ENCODE data around the gene ZNF423. TPM values are rescaled to one million over a fixed set of nuclear protein-coding genes. Genes with fewer than 3 reads are reported as not detected.
A peak's percentile ranks its signal among the peaks of the same experiment; 100 is the strongest.

The ZNF423 gene
- total RNA-seq, 1 donor from 2014 or later = 10.7 TPM

DNA sequence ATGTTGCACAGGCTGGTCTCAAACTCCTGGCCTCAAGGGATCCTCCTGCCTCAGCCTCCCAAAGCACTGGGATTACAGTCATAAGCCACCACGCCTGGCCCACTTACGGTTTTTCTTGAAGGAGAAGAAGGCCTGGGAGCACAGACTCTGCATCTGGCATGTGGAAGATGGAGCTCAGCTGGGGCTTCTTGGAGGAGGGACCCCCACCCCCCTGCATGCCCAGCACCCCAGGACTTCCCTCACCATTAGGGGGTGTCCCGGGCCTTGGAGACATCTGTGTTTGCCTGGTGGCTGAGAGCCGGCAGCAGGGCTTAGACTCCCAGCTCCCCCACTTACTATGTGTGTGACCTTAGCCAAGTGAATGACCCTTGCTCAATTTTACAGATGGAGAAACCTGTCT, 204.7 kb downstream of the ZNF423 start:
- H3K4me1 ChIP-seq = no peaks in the 10 kb centered on the region
- intact Hi-C loops (cut with DNase I) = no loop called here
- no peak overlapping the region for H3K4me3 ChIP-seq
- H3K9me3 ChIP-seq = peaks cover 27% of the 10 kb centered on the region
- H3K27me3 ChIP-seq (ENCODE audit: low read depth) = no peaks in the 10 kb centered on the region
- no peak for ATAC-seq
- H3K27ac ChIP-seq = no peak overlapping the region
- no peaks in the 10 kb centered on the region for H3K36me3 ChIP-seq
- TF ChIP-seq, protein P1, sequence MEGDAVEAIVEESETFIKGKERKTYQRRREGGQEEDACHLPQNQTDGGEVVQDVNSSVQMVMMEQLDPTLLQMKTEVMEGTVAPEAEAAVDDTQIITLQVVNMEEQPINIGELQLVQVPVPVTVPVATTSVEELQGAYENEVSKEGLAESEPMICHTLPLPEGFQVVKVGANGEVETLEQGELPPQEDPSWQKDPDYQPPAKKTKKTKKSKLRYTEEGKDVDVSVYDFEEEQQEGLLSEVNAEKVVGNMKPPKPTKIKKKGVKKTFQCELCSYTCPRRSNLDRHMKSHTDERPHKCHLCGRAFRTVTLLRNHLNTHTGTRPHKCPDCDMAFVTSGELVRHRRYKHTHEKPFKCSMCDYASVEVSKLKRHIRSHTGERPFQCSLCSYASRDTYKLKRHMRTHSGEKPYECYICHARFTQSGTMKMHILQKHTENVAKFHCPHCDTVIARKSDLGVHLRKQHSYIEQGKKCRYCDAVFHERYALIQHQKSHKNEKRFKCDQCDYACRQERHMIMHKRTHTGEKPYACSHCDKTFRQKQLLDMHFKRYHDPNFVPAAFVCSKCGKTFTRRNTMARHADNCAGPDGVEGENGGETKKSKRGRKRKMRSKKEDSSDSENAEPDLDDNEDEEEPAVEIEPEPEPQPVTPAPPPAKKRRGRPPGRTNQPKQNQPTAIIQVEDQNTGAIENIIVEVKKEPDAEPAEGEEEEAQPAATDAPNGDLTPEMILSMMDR (IDR thresholded peaks at IDR 0.05) = no peak
- peak; percentile 21 for DNase-seq

- ATAC-seq = no peak
- Histone ChIP-seq H3K4me3 (no peak overlapping the region), H3K27me3 (ENCODE audit: low read depth) (no peaks in the 10 kb centered on the region), H3K27ac (no peak overlapping the region), H3K9me3 (peaks cover 33% of the 10 kb centered on the region), H3K36me3 (no peaks in the 10 kb centered on the region), H3K4me1 (no peaks in the 10 kb centered on the region)
- DNase-seq = no peak
- TF ChIP-seq, protein P1 (IDR thresholded peaks at IDR 0.05) = no peak
- intact Hi-C loops (cut with DNase I) = no loop called here
Observed at GRCh38 chr16:49650603-49651002, 205.3 kb downstream of the ZNF423 start.

DNA sequence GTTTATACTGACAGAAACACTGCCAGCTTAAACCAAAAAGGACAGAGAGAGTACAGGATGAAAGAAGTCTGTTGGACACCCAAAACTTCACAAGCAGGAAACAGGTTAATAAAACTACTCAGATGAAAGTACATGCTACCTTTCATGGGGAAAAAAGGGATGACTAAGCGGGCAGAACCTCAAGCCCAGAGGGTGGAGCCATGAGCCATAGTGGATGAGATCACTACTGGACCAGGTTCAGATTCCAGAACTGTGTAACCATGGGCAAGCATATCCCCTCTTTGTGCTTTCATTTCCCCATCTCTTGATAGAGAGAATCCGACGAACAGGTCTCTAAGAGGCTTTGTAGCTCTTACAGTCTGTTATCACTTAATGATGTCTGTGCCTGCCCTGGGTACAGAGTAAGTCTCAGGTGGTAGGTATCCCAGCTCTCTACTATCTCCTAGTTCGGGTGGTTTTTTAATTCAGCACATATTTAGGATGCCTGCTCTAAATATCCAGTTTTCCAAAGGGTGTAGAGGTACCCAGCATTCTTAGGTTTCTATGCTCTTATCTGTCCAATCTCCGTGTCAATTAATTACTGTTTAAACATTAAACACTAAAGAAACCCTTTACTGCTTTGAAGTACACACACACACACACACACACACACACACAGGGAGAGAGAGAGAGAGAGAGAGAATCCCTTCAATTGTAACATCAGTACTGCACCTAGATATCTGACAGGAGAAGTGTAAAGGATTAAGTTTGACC, 206.7 kb downstream of the ZNF423 start:
- no peak for DNase-seq
- TF ChIP-seq, protein P1 (IDR thresholded peaks at IDR 0.05) = no peak
- H3K4me1 ChIP-seq = no peaks in the 10 kb centered on the region
- H3K9me3 ChIP-seq = peaks cover 36% of the 10 kb centered on the region
- H3K36me3 ChIP-seq = no peaks in the 10 kb centered on the region
- ATAC-seq = no peak
- intact Hi-C loops (cut with DNase I) = no loop called here
- no peak overlapping the region for H3K27ac ChIP-seq
- H3K27me3 ChIP-seq (ENCODE audit: low read depth) = no peaks in the 10 kb centered on the region
- no peak overlapping the region for H3K4me3 ChIP-seq

GRCh38 chr16:49647673-49648072, 208.2 kb downstream of the ZNF423 start:
- Histone ChIP-seq H3K9me3 (peaks cover 36% of the 10 kb centered on the region), H3K4me1 (no peaks in the 10 kb centered on the region), H3K27me3 (ENCODE audit: low read depth) (no peaks in the 10 kb centered on the region), H3K36me3 (no peaks in the 10 kb centered on the region), H3K27ac (no peak overlapping the region), H3K4me3 (no peak overlapping the region)
- TF ChIP-seq, protein P1 (IDR thresholded peaks at IDR 0.05) = no peak
- no peak for DNase-seq
- ATAC-seq = no peak
- intact Hi-C loops (cut with DNase I) = no loop called here

DNA sequence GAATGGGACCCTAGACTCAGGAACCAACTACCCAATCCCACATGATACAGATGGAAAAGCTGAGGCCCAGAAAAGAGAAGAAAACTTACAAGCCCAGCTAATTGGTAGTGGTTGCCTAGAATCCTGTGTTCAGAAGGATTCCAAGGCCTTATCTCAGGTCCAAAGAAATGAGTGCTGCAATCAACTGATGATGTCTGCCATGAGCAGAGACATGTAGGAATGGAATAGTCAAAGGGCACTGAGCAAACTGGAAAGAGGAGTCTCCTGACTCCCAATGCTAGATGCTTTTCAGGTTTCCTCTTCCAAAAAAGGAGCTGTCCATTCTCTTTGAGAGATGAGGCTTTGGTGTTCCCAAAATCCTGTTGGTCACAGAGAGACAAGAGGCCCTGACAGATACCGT, 210.6 kb downstream of the ZNF423 start:
- H3K4me1 ChIP-seq = peaks cover 8% of the 10 kb centered on the region
- intact Hi-C loops (cut with DNase I) = no loop called here
- TF ChIP-seq, protein P1 (IDR thresholded peaks at IDR 0.05) = no peak
- H3K27me3 ChIP-seq (ENCODE audit: low read depth) = no peaks in the 10 kb centered on the region
- H3K36me3 ChIP-seq = no peaks in the 10 kb centered on the region
- no peak overlapping the region for H3K27ac ChIP-seq
- H3K9me3 ChIP-seq = peaks cover 36% of the 10 kb centered on the region
- H3K4me3 ChIP-seq = no peak overlapping the region
- ATAC-seq = no peak
- DNase-seq = no peak
